K562 (cell line): ENCODE measurements around the gene METRN. TPM values are rescaled to one million over a fixed set of nuclear protein-coding genes. Genes with fewer than 3 reads are reported as not detected.
A peak's percentile ranks its signal among the peaks of the same experiment; 100 is the strongest.

Experiments
- HDAC1 ChIP-seq, 2 experiments: fragments of 450-650 bp; IDR thresholded peaks; 2 replicates each; pipeline ENCODE4 v1.6.1; 2016 to 2017; ENCODE audit warnings: inconsistent platforms in 1 of 2, mild to moderate bottlenecking in 1 of 2, moderate library complexity in 1 of 2
- MAFG ChIP-seq: fragments of 450-650 bp; conservative IDR thresholded peaks from 2 replicates; pipeline ENCODE4 v1.6.1; 2016; ENCODE audit warnings: missing genetic modification characterization, missing compliant biosample characterization
- NEUROD1 ChIP-seq: fragments of 150-350 bp; IDR thresholded peaks from 2 replicates; pipeline ENCODE4 v1.6.1; 2014; ENCODE audit warnings: borderline replicate concordance, low read length, low read depth; ENCODE audit not compliant: partially characterized antibody
- NR4A1 ChIP-seq, 2 experiments: fragments of 250-450 bp in 1 of 2; fragments of 450-650 bp in 1 of 2; sonication (Bioruptor Pico) in 1 of 2; IDR thresholded peaks; 2 replicates each; pipeline versions ENCODE4 v1.4.0 to v1.6.1; 2016 to 2020; ENCODE audit warnings: mild to moderate bottlenecking in 2 of 2, missing compliant biosample characterization in 1 of 2, missing genetic modification characterization in 1 of 2, moderate library complexity in 1 of 2
- SIN3A ChIP-seq, 2 experiments: fragments of 150-350 bp in 1 of 2; IDR thresholded peaks; 2 replicates each; pipeline ENCODE4 v1.6.1; 2011 to 2016; ENCODE audit warnings: borderline replicate concordance in 2 of 2, low read depth in 2 of 2, low read length in 2 of 2, mild to moderate bottlenecking in 2 of 2, moderate library complexity in 2 of 2; ENCODE audit not compliant: control insufficient read depth in 1 of 2
- TCFL5 ChIP-seq: fragments of 250-450 bp; sonication (Bioruptor Pico); conservative IDR thresholded peaks from 2 replicates; pipeline ENCODE4 v1.6.1; 2021; ENCODE audit warnings: mild to moderate bottlenecking, moderate library complexity, matching md5 sums
- ZNF830 ChIP-seq: fragments of 250-450 bp; sonication (Bioruptor Pico); IDR thresholded peaks from 2 replicates; pipeline ENCODE4 v1.5.0; 2021; ENCODE audit warnings: mild to moderate bottlenecking
- polyA plus RNA-seq, 8 experiments: library from polyadenylated mRNA; depleted of rRNA in 4 of 8; stranded (reverse) in 5 of 8; unstranded in 3 of 8; fragments of >200 nt; fragmentation: Nextera tagmentation in 2 of 8; fragmentation: Illumina TruSeq in 1 of 8; extraction: Ambion mirVana in 2 of 8; extraction: Trizol in 1 of 8; gene quantifications; 2 replicates each; pipeline versions ENCODE4 v1.2.1 to v1.2.3, GENCODE V29; 2011 to 2014; ENCODE audit warnings: inconsistent platforms in 1 of 8, missing spikeins in 1 of 8
- total RNA-seq, 7 experiments: library from RNA; depleted of rRNA in 6 of 7; stranded (reverse); fragments of >200 nt in 6 of 7; fragmentation: Illumina TruSeq in 2 of 7; extraction: Trizol in 2 of 7; gene quantifications; 2 replicates each; pipeline versions ENCODE4 v1.2.1 to v1.2.3, GENCODE V29; 2011 to 2021; ENCODE audit warnings: low replicate concordance in 1 of 7
- TF ChIP-seq, protein P1 (sequence below): fragments of 450-650 bp; IDR thresholded peaks from 2 replicates; pipeline ENCODE4 v1.6.1; 2016; ENCODE audit warnings: mild to moderate bottlenecking, moderate library complexity
- TF ChIP-seq, protein P2 (sequence below): sonication (generic); formaldehyde crosslinking; IDR thresholded peaks from 2 replicates; pipeline ENCODE4 v1.4.0; 2020; ENCODE audit warnings: mild to moderate bottlenecking, missing genetic modification reagents
- TF ChIP-seq, protein P3 (sequence below), 3 experiments: fragments of 200-800 bp in 1 of 3; sonication (Bioruptor generic) in 1 of 3; sonication (generic) in 1 of 3; formaldehyde crosslinking in 1 of 3; IDR thresholded peaks; 2 replicates each; pipeline versions ENCODE4 v1.6.1 to v1.8.0; 2016 to 2022; ENCODE audit warnings: mild to moderate bottlenecking in 2 of 3, missing compliant biosample characterization in 2 of 3, missing genetic modification characterization in 2 of 3, missing genetic modification reagents in 1 of 3

Gene METRN
- total and polyA plus RNA-seq, 9 of the 15 experiments (the other 6 are each of a cell fraction or from before 2014, with no cell fraction given) = 0.20 to 89.8 (median 15.4) TPM

DNA sequence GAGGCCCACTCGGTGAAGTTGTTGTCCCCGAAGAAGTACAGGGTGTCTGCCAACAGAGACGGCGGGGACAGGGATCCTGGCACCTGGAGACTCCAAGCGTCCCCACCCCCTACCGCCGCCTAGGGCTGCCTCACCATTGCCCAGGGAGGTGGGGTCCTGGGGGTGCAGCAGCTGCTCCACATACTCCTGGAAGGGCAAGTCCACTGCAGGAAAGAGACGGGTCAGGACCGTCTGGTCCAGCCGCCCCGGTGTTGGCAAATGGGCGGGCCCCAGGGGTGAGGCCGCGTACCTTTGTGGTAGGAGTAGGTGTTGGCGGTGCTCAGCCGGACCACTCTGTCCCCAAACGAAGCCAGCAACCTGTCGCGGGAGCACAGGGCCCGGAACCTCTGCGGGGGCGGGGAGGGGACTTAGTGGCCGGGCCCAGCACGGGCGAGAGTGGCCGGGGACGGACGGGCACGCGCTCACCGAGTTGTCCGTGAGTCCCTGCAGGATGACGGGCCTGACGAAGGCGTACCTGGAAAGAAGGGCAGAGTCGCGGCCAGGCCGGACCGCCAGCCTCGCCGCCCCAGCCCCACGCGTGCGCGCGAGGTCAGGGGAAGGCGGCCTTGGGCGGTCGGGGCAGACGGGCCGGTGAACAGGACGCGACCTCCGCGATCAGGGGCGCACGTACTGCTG, 31.4 kb upstream of the METRN start (continued):
- TF ChIP-seq, protein P1, sequence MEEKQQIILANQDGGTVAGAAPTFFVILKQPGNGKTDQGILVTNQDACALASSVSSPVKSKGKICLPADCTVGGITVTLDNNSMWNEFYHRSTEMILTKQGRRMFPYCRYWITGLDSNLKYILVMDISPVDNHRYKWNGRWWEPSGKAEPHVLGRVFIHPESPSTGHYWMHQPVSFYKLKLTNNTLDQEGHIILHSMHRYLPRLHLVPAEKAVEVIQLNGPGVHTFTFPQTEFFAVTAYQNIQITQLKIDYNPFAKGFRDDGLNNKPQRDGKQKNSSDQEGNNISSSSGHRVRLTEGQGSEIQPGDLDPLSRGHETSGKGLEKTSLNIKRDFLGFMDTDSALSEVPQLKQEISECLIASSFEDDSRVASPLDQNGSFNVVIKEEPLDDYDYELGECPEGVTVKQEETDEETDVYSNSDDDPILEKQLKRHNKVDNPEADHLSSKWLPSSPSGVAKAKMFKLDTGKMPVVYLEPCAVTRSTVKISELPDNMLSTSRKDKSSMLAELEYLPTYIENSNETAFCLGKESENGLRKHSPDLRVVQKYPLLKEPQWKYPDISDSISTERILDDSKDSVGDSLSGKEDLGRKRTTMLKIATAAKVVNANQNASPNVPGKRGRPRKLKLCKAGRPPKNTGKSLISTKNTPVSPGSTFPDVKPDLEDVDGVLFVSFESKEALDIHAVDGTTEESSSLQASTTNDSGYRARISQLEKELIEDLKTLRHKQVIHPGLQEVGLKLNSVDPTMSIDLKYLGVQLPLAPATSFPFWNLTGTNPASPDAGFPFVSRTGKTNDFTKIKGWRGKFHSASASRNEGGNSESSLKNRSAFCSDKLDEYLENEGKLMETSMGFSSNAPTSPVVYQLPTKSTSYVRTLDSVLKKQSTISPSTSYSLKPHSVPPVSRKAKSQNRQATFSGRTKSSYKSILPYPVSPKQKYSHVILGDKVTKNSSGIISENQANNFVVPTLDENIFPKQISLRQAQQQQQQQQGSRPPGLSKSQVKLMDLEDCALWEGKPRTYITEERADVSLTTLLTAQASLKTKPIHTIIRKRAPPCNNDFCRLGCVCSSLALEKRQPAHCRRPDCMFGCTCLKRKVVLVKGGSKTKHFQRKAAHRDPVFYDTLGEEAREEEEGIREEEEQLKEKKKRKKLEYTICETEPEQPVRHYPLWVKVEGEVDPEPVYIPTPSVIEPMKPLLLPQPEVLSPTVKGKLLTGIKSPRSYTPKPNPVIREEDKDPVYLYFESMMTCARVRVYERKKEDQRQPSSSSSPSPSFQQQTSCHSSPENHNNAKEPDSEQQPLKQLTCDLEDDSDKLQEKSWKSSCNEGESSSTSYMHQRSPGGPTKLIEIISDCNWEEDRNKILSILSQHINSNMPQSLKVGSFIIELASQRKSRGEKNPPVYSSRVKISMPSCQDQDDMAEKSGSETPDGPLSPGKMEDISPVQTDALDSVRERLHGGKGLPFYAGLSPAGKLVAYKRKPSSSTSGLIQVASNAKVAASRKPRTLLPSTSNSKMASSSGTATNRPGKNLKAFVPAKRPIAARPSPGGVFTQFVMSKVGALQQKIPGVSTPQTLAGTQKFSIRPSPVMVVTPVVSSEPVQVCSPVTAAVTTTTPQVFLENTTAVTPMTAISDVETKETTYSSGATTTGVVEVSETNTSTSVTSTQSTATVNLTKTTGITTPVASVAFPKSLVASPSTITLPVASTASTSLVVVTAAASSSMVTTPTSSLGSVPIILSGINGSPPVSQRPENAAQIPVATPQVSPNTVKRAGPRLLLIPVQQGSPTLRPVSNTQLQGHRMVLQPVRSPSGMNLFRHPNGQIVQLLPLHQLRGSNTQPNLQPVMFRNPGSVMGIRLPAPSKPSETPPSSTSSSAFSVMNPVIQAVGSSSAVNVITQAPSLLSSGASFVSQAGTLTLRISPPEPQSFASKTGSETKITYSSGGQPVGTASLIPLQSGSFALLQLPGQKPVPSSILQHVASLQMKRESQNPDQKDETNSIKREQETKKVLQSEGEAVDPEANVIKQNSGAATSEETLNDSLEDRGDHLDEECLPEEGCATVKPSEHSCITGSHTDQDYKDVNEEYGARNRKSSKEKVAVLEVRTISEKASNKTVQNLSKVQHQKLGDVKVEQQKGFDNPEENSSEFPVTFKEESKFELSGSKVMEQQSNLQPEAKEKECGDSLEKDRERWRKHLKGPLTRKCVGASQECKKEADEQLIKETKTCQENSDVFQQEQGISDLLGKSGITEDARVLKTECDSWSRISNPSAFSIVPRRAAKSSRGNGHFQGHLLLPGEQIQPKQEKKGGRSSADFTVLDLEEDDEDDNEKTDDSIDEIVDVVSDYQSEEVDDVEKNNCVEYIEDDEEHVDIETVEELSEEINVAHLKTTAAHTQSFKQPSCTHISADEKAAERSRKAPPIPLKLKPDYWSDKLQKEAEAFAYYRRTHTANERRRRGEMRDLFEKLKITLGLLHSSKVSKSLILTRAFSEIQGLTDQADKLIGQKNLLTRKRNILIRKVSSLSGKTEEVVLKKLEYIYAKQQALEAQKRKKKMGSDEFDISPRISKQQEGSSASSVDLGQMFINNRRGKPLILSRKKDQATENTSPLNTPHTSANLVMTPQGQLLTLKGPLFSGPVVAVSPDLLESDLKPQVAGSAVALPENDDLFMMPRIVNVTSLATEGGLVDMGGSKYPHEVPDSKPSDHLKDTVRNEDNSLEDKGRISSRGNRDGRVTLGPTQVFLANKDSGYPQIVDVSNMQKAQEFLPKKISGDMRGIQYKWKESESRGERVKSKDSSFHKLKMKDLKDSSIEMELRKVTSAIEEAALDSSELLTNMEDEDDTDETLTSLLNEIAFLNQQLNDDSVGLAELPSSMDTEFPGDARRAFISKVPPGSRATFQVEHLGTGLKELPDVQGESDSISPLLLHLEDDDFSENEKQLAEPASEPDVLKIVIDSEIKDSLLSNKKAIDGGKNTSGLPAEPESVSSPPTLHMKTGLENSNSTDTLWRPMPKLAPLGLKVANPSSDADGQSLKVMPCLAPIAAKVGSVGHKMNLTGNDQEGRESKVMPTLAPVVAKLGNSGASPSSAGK = peak; percentile 78; the same call in 1 of the 2 replicates
- no peak for TF ChIP-seq MAFG (tag)
- peak in 1 of 2 experiments; percentile 31; a peak in 1 of 4 replicates for TF ChIP-seq HDAC1 (IDR thresholded peaks at IDR 0.05)
- TF ChIP-seq, protein P2, sequence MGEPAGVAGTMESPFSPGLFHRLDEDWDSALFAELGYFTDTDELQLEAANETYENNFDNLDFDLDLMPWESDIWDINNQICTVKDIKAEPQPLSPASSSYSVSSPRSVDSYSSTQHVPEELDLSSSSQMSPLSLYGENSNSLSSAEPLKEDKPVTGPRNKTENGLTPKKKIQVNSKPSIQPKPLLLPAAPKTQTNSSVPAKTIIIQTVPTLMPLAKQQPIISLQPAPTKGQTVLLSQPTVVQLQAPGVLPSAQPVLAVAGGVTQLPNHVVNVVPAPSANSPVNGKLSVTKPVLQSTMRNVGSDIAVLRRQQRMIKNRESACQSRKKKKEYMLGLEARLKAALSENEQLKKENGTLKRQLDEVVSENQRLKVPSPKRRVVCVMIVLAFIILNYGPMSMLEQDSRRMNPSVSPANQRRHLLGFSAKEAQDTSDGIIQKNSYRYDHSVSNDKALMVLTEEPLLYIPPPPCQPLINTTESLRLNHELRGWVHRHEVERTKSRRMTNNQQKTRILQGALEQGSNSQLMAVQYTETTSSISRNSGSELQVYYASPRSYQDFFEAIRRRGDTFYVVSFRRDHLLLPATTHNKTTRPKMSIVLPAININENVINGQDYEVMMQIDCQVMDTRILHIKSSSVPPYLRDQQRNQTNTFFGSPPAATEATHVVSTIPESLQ (CRISPR knock-in tag) = 0 out of 2 replicates have a peak, but pooled peaks have one; percentile 69
- peak in 1 of 2 experiments; percentile 16; a peak in 1 of 4 replicates for TF ChIP-seq SIN3A (IDR thresholded peaks at IDR 0.05; ENCODE audit: borderline replicate concordance in 2 of 2, control insufficient read depth in 1 of 2, low read depth in 2 of 2, low read length in 2 of 2)
- TF ChIP-seq NEUROD1 = no peak
- TF ChIP-seq NR4A1 (CRISPR knock-in tag; IDR thresholded peaks at IDR 0.05) = peak; percentile 59; the same call in 1 of the 2 replicates
- TF ChIP-seq NR4A1 (tag; IDR thresholded peaks at IDR 0.05) = no peak
- TF ChIP-seq ZNF830 (CRISPR knock-in tag) = peak; percentile 89; the same call in 1 of the 2 replicates
- TF ChIP-seq, protein P3, sequence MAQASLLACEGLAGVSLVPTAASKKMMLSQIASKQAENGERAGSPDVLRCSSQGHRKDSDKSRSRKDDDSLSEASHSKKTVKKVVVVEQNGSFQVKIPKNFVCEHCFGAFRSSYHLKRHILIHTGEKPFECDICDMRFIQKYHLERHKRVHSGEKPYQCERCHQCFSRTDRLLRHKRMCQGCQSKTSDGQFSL (CRISPR knock-in tag; IDR thresholded peaks at IDR 0.05) = no peak
- TF ChIP-seq, protein P3 (tag; IDR thresholded peaks at IDR 0.05) = no peak
- no peak for TF ChIP-seq TCFL5 (CRISPR knock-in tag)
